Measurements from ENCODE around the gene KIF21B. TPM values are rescaled to one million over a fixed set of nuclear protein-coding genes. Genes with fewer than 3 reads are reported as not detected.

The KIF21B gene
- total and polyA plus RNA-seq, 2 experiments from 2014 or later: 0.18 to 1.3 TPM

DNA sequence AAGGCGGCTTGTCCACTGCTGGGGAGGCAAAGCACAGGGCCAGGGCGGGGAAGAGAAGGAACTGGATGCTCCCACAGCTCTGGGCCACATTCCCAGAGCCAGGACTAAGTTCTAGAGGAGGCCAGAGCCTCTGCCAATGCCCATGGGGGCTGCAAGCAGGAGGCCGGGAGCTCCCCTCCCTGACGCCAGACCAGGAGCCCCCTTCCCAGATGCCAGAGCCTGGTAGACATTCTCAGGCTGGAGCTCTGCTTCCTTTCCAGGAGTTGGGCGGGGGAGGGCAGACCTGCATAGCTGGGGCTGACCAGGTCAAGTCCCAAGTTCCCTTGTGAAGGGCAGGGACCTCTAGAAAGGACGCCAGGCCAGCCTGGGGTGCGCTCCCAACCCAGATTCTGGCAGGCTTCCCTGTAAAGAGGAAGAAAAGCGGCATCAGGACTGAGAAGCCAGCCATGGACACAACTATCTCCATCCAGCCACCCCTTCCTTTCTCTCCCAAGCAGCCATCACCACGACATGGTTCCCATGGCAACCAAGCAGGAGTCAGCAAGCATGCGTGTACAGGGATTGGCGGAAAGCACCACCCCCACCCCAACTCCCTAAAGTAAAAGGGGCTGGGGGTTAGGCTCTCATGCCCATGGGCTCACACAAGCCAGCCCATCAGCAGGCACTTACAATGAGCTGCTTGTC lies 13.4 kb downstream of the KIF21B start:
- 70% methylated on average over 11 of the region's 11 CpGs for WGBS (ENCODE audit: low lambda C conversion rate, missing lambda C conversion rate)

DNA sequence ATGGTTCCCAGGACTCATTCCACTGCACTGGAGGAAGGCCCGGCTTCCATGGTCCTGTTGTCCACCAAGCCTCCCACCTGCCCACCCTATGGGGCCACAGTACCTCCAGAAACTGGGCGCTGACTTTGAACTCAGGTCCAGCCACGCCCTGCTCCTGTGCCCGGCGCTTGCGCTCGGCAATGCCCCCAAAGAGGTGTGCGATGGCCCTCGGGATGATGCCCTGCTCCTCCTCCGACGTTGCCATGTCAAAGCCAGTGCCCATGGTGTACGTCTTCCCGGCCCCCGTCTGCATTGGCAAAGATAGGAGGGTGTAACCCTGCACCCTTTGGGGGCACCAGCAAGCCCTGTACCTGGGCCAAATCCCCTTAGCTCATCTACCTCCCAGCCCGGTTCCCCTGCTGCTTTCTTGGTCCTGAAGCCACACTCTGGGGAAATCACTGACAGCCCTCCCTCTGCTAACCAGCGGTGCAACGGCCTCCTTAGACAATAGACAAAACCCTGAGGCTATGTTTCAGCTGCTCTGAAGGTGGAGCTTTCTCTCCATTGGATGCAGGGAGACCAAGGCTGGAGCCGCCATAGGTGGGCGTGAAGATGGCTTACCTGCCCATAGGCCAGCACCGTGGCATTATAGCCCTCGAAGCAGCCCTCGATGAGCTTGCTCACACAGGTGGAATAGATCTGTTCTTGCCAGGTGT lies 14.7 kb downstream of the KIF21B start:
- no peaks in the 10 kb centered on the region for H3K27me3 ChIP-seq
- no peaks in the 10 kb centered on the region for H3K9me3 ChIP-seq (ENCODE audit: low read depth)
- no peak overlapping the region for H2AFZ ChIP-seq
- no peaks in the 10 kb centered on the region for H3K36me3 ChIP-seq (replicated peaks; ENCODE audit: insufficient read depth, low read depth)
- H4K20me1 ChIP-seq (ENCODE audit: insufficient read depth, poor library complexity, severe bottlenecking): no peaks in the 10 kb centered on the region
- H3K9me2 ChIP-seq (replicated peaks; ENCODE audit: insufficient read depth): no peaks in the 10 kb centered on the region
- TF ChIP-seq, protein P1, sequence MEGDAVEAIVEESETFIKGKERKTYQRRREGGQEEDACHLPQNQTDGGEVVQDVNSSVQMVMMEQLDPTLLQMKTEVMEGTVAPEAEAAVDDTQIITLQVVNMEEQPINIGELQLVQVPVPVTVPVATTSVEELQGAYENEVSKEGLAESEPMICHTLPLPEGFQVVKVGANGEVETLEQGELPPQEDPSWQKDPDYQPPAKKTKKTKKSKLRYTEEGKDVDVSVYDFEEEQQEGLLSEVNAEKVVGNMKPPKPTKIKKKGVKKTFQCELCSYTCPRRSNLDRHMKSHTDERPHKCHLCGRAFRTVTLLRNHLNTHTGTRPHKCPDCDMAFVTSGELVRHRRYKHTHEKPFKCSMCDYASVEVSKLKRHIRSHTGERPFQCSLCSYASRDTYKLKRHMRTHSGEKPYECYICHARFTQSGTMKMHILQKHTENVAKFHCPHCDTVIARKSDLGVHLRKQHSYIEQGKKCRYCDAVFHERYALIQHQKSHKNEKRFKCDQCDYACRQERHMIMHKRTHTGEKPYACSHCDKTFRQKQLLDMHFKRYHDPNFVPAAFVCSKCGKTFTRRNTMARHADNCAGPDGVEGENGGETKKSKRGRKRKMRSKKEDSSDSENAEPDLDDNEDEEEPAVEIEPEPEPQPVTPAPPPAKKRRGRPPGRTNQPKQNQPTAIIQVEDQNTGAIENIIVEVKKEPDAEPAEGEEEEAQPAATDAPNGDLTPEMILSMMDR (IDR thresholded peaks at IDR 0.05; ENCODE audit: poor library complexity): no peak
- no peak for TF ChIP-seq EZH2 (IDR thresholded peaks at IDR 0.05; ENCODE audit: borderline replicate concordance)
- no peak for TF ChIP-seq EZH2phosphoT487 (IDR thresholded peaks at IDR 0.05; ENCODE audit: low read depth, severe bottlenecking, unreplicated experiment)
- WGBS (ENCODE audit: low lambda C conversion rate, missing lambda C conversion rate): 89% methylated on average over 22 of the region's 22 CpGs
- DNase-seq (ENCODE audit: low spot score): no peak
- no peak overlapping the region for H3K27ac ChIP-seq
- no peak overlapping the region for H3K4me3 ChIP-seq
- no peaks in the 10 kb centered on the region for H3K4me1 ChIP-seq (ENCODE audit: insufficient read depth)
- H3K79me2 ChIP-seq: no peaks in the 10 kb centered on the region
- H3K4me2 ChIP-seq: no peak overlapping the region

More for the DNA sequence above, 13.4 kb downstream of the KIF21B start:
- Histone ChIP-seq H4K20me1 (ENCODE audit: insufficient read depth, poor library complexity, severe bottlenecking) (no peaks in the 10 kb centered on the region), H3K36me3 (replicated peaks; ENCODE audit: insufficient read depth, low read depth) (no peaks in the 10 kb centered on the region), H3K27ac (no peak overlapping the region), H3K4me2 (no peak overlapping the region), H3K9me2 (replicated peaks; ENCODE audit: insufficient read depth) (no peaks in the 10 kb centered on the region), H3K79me2 (no peaks in the 10 kb centered on the region), H2AFZ (no peak overlapping the region), H3K27me3 (no peaks in the 10 kb centered on the region), H3K9me3 (ENCODE audit: low read depth) (no peaks in the 10 kb centered on the region), H3K4me3 (no peak overlapping the region), H3K4me1 (ENCODE audit: insufficient read depth) (no peaks in the 10 kb centered on the region)
- DNase-seq (ENCODE audit: low spot score): no peak
- TF ChIP-seq EZH2phosphoT487 (IDR thresholded peaks at IDR 0.05; ENCODE audit: low read depth, severe bottlenecking, unreplicated experiment) (no peak), EZH2 (IDR thresholded peaks at IDR 0.05; ENCODE audit: borderline replicate concordance) (no peak)
- TF ChIP-seq, protein P1 (IDR thresholded peaks at IDR 0.05; ENCODE audit: poor library complexity): no peak

DNA sequence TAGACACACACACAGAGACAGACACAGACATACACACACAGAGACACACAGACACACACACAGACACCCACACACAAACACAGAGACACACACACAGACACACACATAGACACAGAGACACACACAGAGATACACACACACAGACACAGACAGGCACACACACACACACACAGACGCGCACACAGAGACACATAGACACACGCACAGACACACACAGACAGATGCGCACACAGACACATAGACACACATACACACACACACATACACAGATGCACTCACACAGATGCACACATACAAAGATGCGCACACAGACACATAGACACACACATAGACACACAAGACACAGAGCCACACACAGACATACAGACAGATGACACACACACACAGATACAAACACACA lies 16.0 kb downstream of the KIF21B start:
- 99% methylated on average over 5 of the region's 5 CpGs for WGBS (ENCODE audit: low lambda C conversion rate, missing lambda C conversion rate)

More for the DNA sequence above, 16.0 kb downstream of the KIF21B start:
- H3K4me3 ChIP-seq: no peak overlapping the region
- no peak for DNase-seq (ENCODE audit: low spot score)
- no peaks in the 10 kb centered on the region for H3K36me3 ChIP-seq (replicated peaks; ENCODE audit: insufficient read depth, low read depth)
- no peak overlapping the region for H3K4me2 ChIP-seq
- no peaks in the 10 kb centered on the region for H3K79me2 ChIP-seq
- no peaks in the 10 kb centered on the region for H3K4me1 ChIP-seq (ENCODE audit: insufficient read depth)
- H3K9me2 ChIP-seq (replicated peaks; ENCODE audit: insufficient read depth): no peaks in the 10 kb centered on the region
- no peaks in the 10 kb centered on the region for H3K9me3 ChIP-seq (ENCODE audit: low read depth)
- TF ChIP-seq EZH2 (IDR thresholded peaks at IDR 0.05; ENCODE audit: borderline replicate concordance) (no peak), EZH2phosphoT487 (IDR thresholded peaks at IDR 0.05; ENCODE audit: low read depth, severe bottlenecking, unreplicated experiment) (no peak)
- TF ChIP-seq, protein P1 (IDR thresholded peaks at IDR 0.05; ENCODE audit: poor library complexity): no peak
- H2AFZ ChIP-seq: no peak overlapping the region
- no peaks in the 10 kb centered on the region for H4K20me1 ChIP-seq (ENCODE audit: insufficient read depth, poor library complexity, severe bottlenecking)
- no peaks in the 10 kb centered on the region for H3K27me3 ChIP-seq
- no peak overlapping the region for H3K27ac ChIP-seq
